Hypothalamus (tissue), 51 donors: Measurements from ENCODE around the gene PEPD.

ENCODE experiments used
- DNase-seq, 51 donors: peaks; one replicate each; lab custom pipeline; 2025; lab: John Stamatoyannopoulos, UW

PEPD gene

GRCh38 chr19:33512580-33513137, 8.9 kb downstream of the PEPD start:
- DNase-seq: no peak

- DNase-seq: no peak
These were observed 9.6 kb downstream of the PEPD start for GRCh38 chr19:33512021-33512420.

- peak in 1 of 51 donors; percentile 13 for DNase-seq
These were observed 10.2 kb downstream of the PEPD start for GRCh38 chr19:33511346-33511745.

- no peak for DNase-seq
These were observed 11.0 kb downstream of the PEPD start for GRCh38 chr19:33510462-33511194.

GRCh38 chr19:33509774-33510173, 11.8 kb downstream of the PEPD start:
- no peak for DNase-seq

GRCh38 chr19:33508941-33509614, 12.5 kb downstream of the PEPD start:
- peak in 4 of 51 donors; percentile 5 to 29 (median 17) for DNase-seq

- no peak for DNase-seq
These were observed 13.2 kb downstream of the PEPD start for GRCh38 chr19:33508431-33508830.

GRCh38 chr19:33508009-33508408, 13.6 kb downstream of the PEPD start:
- no peak for DNase-seq

GRCh38 chr19:33507021-33507956, 14.3 kb downstream of the PEPD start:
- peak in 1 of 51 donors; percentile 10 for DNase-seq

GRCh38 chr19:33506498-33506897, 15.1 kb downstream of the PEPD start:
- no peak for DNase-seq

- no peak for DNase-seq
These were observed 15.8 kb downstream of the PEPD start for GRCh38 chr19:33505823-33506222.

- no peak for DNase-seq
These were observed 16.4 kb downstream of the PEPD start for GRCh38 chr19:33505148-33505547.

- DNase-seq: no peak
These were observed 17.5 kb downstream of the PEPD start for GRCh38 chr19:33504058-33504444.

GRCh38 chr19:33503433-33504057, 18.0 kb downstream of the PEPD start:
- DNase-seq: no peak

GRCh38 chr19:33503030-33503429, 18.6 kb downstream of the PEPD start:
- DNase-seq: no peak

GRCh38 chr19:33502521-33502920, 19.1 kb downstream of the PEPD start:
- no peak for DNase-seq

- DNase-seq: no peak
These were observed 19.8 kb downstream of the PEPD start for GRCh38 chr19:33501693-33502356.

- DNase-seq: no peak
These were observed 20.6 kb downstream of the PEPD start for GRCh38 chr19:33500991-33501390.

- no peak for DNase-seq
These were observed 21.0 kb downstream of the PEPD start for GRCh38 chr19:33500586-33500985.
